NOMO-1 treated with dmso at 0.1 percent for 144 hours (cell line): ENCODE measurements around the gene TFAP2E.

ENCODE experiments used
- DNase-seq: peaks from one replicate; lab custom pipeline; 2025; ENCODE audit not compliant: unreplicated experiment; lab: John Stamatoyannopoulos, UW

TFAP2E gene

DNA sequence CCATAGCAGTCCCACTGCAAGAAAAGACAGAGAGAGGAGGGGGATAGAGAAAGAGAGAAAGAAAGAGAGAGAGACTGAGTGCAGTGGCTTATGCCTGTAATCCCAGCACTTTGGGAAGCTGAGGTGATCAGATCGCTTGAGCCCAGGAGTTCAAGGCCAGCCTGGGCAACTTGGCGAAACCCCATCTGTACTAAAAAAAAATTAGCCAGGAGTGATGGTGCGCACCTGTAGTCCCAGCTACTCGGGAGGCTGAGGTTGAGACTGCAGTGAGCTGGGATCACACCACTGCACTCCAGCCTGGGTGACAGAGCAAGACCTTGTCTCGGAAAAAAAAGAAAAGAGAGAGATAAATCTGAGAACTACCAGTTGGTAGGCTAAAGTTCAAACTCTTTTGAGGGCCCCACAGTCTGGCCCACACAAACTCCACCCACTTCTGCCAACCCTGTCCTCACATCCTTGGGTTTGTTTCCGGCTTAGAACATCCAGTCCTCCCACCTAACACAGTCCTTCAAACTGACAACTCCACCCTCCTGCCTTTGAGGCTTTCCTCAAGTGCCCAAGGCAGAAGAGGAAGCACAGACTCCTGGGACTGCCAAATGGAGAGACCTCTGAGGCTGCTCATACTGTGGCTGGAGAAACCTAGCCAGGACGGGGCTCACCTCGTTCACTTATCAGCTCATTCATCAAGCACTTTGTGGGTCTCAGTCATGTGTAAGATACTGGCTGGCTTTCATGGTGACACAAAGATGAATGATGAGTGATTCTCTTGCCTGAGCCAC, 20.1 kb downstream of the TFAP2E start:
- DNase-seq = peak; percentile 4

DNA sequence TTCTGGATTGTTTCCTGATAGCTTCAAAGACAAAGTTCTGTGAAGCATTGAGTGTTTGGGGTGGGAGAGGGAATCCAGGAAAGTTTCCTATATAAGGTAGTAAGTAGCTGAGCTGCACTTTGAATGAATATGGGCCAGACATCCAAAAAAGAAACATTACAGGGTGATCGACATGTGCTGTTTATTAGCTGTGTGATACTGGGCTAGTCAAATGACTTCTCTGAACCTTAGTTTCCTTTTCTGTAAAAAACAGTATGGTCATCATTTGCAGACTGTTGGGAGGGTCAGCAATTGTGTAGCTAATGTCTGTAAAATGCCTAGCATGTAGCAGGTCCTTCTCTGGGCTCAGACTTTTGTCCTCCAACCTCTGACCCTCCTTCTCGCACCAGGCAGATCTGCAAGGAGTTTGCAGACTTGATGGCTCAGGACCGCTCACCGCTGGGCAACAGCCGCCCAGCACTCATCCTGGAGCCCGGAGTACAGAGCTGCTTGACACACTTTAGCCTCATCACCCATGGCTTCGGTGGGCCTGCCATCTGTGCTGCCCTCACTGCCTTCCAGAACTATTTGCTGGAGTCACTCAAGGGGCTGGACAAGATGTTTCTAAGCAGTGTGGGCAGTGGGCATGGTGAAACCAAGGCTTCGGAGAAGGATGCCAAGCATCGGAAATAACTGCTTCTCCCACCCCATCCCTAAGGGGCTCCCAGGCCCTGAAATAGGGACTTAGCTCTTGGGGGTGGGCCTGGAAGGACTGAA, 21.1 kb downstream of the TFAP2E start:
- no peak for DNase-seq

- no peak for DNase-seq
Observed at GRCh38 chr1:35595684-35596083, 22.6 kb downstream of the TFAP2E start.

GRCh38 chr1:35597870-35598269, 24.8 kb downstream of the TFAP2E start:
- no peak for DNase-seq

DNA sequence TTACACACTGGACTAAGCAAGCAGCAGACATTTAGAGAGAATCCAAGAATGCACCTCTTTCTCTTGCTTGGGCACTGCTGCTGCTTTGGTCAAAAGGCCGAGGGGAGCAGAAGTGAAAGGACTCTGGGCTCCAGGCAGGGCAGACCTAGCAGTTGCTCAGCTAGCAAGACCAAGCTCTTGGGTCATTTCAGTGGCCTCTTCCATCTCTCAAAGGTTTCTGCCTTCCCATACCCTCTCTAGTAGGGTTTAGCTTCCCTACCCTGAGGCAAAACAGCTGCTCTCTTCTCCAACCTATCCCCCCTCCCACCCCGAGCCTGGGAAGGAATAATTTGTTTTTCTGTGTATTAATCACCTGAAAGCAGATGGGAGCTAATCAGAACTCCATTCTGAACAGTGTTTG, 25.8 kb downstream of the TFAP2E start:
- no peak for DNase-seq

DNA sequence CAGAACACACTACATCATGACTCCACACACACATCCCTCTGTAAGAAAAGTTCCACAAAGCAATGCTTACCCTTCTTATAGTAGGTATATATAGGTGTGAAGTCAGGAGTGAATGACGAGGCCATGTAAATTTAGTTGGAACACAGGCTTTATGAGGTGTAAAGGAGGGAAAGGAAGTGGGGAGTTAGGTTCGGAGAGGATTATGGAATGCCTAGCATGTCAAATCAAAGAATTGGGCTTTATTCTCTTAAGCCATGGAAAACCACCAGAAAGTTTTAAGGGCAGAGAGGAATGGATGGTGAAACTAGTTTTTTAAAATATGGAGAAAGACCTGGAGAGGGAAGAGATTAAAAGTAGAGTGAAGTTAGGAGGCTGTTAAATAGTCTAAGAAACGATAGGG, 26.3 kb downstream of the TFAP2E start:
- DNase-seq = no peak

DNA sequence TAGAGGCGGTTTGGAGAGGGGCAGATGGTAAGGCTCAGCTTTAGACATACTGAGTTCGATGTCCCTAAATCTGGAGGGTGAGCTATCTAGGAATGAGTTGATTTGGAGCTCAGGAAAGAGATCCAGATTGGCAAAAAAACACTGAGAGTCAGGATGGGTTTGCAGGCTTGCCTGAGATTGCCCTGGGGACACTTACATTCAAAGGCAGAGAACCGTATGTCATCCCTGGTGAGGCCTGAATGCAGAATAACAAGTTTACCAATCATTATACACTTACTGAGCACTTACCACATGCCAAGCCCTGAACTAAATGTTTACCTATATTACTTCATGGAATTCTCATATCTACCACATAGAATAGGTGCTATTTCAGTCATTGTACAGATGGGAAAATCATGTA, 27.5 kb downstream of the TFAP2E start:
- no peak for DNase-seq

GRCh38 chr1:35603468-35603867, 30.4 kb downstream of the TFAP2E start:
- no peak for DNase-seq

DNA sequence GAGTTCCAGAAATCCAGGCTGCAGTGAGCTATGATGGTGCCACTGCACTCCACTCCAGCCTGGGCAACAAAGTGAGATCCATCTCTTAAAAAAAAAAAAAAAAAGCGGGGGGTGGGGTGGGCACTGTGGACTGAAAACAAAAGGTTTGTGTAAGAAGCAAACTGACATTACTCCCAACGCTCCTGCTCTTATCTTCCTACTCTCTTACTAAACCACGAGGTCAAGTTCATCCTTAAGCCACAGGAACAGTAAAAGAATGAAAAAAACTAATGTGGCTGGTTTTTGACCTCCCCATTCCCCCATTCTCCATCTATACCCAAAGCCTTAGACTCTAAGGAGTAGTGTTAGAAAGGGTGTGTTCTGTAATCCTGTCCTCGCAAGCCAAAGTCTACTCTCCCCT, 30.8 kb downstream of the TFAP2E start:
- DNase-seq = no peak

- no peak for DNase-seq
Observed at GRCh38 chr1:35605071-35605866, 32.2 kb downstream of the TFAP2E start.

DNA sequence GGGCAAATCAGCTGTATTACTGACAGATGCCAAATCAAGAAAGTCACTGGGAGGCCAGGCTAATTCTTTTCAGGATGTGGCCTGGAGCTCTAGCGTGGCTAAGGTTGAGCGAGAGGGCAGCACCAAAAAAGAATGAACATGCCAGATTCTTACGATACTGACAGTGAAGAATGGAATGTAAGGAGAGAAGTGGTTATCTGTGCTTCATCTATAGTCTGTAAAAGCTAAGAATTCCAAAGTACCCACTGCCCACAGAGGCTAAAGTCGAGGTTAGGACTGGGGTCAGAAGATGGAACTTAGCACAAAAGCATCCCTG, 32.7 kb downstream of the TFAP2E start:
- no peak for DNase-seq

- DNase-seq = no peak
Observed at GRCh38 chr1:35611655-35612054, 38.5 kb downstream of the TFAP2E start.

DNA sequence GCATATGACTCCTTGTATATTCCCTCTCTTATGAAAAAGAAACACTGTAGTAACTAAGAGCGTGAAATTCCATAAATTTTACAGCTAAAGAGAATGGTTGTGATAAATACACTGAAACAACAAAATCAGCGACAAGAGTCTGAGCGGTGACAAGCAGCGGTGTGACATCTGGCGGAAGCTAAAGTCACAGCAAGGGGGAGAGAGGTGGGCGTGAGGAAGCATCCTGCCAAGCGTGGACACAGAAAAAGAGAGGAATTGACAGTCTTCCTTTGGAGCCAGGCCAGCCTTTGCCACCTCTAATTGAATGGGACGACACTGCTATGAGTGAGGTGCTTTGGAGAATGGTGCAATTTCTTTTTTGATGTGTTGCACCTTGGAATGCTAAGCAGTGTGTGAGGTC, 42.3 kb downstream of the TFAP2E start:
- no peak for DNase-seq

DNA sequence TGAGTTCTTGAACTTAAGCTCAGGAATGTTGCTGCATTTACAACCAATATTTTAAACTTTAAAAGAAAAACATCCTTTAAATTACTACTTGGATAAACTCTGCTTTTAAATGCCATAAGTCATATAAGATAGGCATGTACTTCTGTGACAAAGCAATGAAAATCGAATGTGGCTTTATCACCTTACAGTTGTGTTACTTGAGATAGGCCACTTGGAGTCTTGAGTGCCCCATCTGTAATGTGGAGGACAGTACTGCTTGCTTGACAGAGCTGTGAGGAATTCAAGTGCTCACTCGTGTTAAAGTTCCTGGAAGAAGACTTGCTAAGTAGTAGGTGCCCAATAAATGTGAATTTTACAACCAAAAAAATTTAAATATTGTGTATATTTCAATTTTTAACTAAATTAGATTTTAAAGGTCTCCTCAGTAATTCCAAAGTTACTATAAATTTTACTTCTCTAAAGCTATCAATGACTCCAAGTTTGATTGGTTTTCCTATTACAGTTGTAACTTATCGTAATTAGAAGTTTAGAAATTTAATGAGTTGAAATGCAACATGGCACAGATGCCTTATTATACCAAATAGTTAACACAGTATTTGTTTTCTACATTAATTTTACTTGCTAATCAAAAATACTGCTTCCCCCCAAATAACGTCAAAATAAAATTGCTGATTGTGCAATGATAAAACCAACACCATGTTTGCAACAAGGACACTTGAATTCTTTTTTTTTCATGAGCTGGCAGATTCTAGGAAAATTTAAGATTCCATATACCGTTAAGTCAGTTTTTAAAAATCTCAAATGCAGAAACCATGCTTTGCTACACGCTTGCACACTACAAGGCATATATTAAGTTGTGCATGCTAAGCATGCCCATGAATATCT, 46.4 kb downstream of the TFAP2E start:
- no peak for DNase-seq

DNA sequence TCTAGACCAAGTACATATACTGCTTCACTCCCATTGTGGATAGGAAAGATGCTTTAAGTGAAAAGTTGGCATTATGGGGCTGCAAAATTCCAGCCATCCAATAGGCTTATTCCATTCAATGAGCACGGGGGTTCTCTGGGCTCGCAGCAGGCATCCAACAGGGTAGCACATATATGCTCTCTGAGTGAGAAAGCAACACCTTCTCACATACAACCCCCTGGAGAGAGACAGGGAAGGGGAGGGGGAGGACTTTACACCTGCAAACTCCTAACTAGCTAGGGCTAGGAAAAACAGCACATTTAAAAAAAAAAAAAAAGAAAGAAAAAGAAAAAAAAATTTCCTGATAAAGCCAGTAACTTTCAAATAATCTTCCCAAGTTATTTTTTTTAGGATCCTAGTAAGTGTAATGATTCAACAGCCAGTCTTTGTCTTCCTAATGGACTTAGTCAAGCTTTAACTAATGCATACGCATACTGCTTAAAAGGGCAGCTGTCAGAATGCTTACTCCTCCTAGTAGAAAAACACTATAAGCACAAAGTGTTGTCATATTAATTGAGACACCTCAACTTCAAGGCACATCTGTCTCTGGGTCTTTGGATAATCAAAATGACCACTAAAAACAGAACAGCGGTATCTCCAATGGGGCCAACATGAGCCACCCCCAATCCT, 49.5 kb downstream of the TFAP2E start:
- no peak for DNase-seq

- DNase-seq = no peak
Observed at GRCh38 chr1:35623832-35624231, 50.7 kb downstream of the TFAP2E start.

- DNase-seq = no peak
Observed at GRCh38 chr1:35629051-35629450, 55.9 kb downstream of the TFAP2E start.

GRCh38 chr1:35631396-35631795, 58.3 kb downstream of the TFAP2E start:
- no peak for DNase-seq

DNA sequence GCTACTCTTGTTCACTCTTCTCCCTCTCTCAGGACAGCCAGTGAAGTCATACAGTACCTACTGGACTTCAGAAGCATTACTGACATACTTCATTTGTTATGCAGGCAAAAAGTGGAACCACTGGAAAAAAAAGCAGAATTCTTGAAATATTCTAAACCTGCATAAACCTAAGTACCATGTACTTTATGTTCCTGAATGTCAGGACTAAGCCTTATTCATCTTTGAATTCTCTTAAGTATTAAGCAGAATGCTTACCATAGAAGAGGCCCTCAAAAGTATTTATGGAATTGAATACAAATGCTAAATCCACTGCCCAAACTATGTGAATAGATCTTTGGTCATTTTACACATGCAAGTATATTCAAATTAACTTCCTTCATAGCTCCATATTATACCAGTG, 60.4 kb downstream of the TFAP2E start:
- DNase-seq = no peak

GRCh38 chr1:35637401-35637809, 64.3 kb downstream of the TFAP2E start:
- peak; percentile 28 for DNase-seq
